ENCODE measurements around the gene SHOC2. TPM values are rescaled to one million over a fixed set of nuclear protein-coding genes. Genes with fewer than 3 reads are reported as not detected.

The SHOC2 gene
- polyA plus RNA-seq, 1 donor (not counting 4 experiments of a cell fraction or from before 2014, with no cell fraction given): 27.7 TPM

GRCh38 chr10:110936757-110937156 lies 17.4 kb downstream of the SHOC2 start:
- H3K4me1 ChIP-seq (ENCODE audit: control insufficient read depth, extremely low read depth, insufficient read depth, low read length): peaks cover 20% of the 10 kb centered on the region
- H3K4me3 ChIP-seq (ENCODE audit: control insufficient read depth in 2 of 3, extremely low read depth in 1 of 3, insufficient read depth in 2 of 3, low read depth in 1 of 3, low read length in 3 of 3): no peak overlapping the region
- no peaks in the 10 kb centered on the region for H3K27me3 ChIP-seq (ENCODE audit: control insufficient read depth, extremely low read depth, insufficient read depth, low read length)
- H3K27ac ChIP-seq (ENCODE audit: control insufficient read depth, insufficient read depth, low read length): no peak overlapping the region
- H3K9me3 ChIP-seq (ENCODE audit: control insufficient read depth, low read depth, low read length): no peaks in the 10 kb centered on the region
- H3K79me2 ChIP-seq (ENCODE audit: control insufficient read depth, insufficient read depth, low read length): peaks cover 81% of the 10 kb centered on the region
- H4K20me1 ChIP-seq (ENCODE audit: control insufficient read depth, extremely low read depth, insufficient read depth, low read length): peaks cover 6% of the 10 kb centered on the region
- no peak overlapping the region for H3K9ac ChIP-seq (ENCODE audit: control insufficient read depth, extremely low read depth, insufficient read depth, low read length)
- dilution Hi-C loops (cut with MboI; ENCODE audit: extremely low pct_ligation_motif_present, low sequenced_read_pairs): no loop called here
- TF ChIP-seq, protein P1, sequence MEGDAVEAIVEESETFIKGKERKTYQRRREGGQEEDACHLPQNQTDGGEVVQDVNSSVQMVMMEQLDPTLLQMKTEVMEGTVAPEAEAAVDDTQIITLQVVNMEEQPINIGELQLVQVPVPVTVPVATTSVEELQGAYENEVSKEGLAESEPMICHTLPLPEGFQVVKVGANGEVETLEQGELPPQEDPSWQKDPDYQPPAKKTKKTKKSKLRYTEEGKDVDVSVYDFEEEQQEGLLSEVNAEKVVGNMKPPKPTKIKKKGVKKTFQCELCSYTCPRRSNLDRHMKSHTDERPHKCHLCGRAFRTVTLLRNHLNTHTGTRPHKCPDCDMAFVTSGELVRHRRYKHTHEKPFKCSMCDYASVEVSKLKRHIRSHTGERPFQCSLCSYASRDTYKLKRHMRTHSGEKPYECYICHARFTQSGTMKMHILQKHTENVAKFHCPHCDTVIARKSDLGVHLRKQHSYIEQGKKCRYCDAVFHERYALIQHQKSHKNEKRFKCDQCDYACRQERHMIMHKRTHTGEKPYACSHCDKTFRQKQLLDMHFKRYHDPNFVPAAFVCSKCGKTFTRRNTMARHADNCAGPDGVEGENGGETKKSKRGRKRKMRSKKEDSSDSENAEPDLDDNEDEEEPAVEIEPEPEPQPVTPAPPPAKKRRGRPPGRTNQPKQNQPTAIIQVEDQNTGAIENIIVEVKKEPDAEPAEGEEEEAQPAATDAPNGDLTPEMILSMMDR (optimal IDR thresholded peaks at IDR 0.05 in 1 of 3, IDR thresholded peaks at IDR 0.05 in 1 of 3, conservative IDR thresholded peaks at IDR 0.05 in 1 of 3; ENCODE audit: extremely low read depth in 1 of 3, insufficient read depth in 2 of 3, low read length in 3 of 3): no peak
- TF ChIP-seq EZH2 (IDR thresholded peaks at IDR 0.05; ENCODE audit: low read length): no peak
- no peaks in the 10 kb centered on the region for H3K9me1 ChIP-seq (ENCODE audit: control insufficient read depth, extremely low read depth, insufficient read depth, low read length)
- peaks cover 0 to 2% of the 10 kb centered on the region in 2 experiments for H3K36me3 ChIP-seq (ENCODE audit: control insufficient read depth in 2 of 2, extremely low read depth in 1 of 2, insufficient read depth in 2 of 2, low read length in 2 of 2)
- H2AFZ ChIP-seq (ENCODE audit: control insufficient read depth, low read length): no peak overlapping the region
- no peak overlapping the region for H3K4me2 ChIP-seq (ENCODE audit: control insufficient read depth, extremely low read depth, insufficient read depth, low read depth, low read length)
- DNase-seq (ENCODE audit: low read depth, low spot score) (no peak), FAIRE-seq (no peak)

- H3K79me2 ChIP-seq (ENCODE audit: control insufficient read depth, insufficient read depth, low read length): peaks cover 83% of the 10 kb centered on the region
- H3K27ac ChIP-seq (ENCODE audit: control insufficient read depth, insufficient read depth, low read length): no peak overlapping the region
- no peaks in the 10 kb centered on the region for H4K20me1 ChIP-seq (ENCODE audit: control insufficient read depth, extremely low read depth, insufficient read depth, low read length)
- H3K4me1 ChIP-seq (ENCODE audit: control insufficient read depth, extremely low read depth, insufficient read depth, low read length): no peaks in the 10 kb centered on the region
- DNase-seq (ENCODE audit: low read depth, low spot score) (no peak), FAIRE-seq (no peak)
- H3K27me3 ChIP-seq (ENCODE audit: control insufficient read depth, extremely low read depth, insufficient read depth, low read length): no peaks in the 10 kb centered on the region
- peaks cover 3 to 4% of the 10 kb centered on the region in 2 experiments for H3K36me3 ChIP-seq (ENCODE audit: control insufficient read depth in 2 of 2, extremely low read depth in 1 of 2, insufficient read depth in 2 of 2, low read length in 2 of 2)
- no peak overlapping the region for H3K4me2 ChIP-seq (ENCODE audit: control insufficient read depth, extremely low read depth, insufficient read depth, low read depth, low read length)
- H2AFZ ChIP-seq (ENCODE audit: control insufficient read depth, low read length): no peak overlapping the region
- dilution Hi-C loops (cut with MboI; ENCODE audit: extremely low pct_ligation_motif_present, low sequenced_read_pairs): no loop called here
- H3K9me1 ChIP-seq (ENCODE audit: control insufficient read depth, extremely low read depth, insufficient read depth, low read length): no peaks in the 10 kb centered on the region
- H3K9me3 ChIP-seq (ENCODE audit: control insufficient read depth, low read depth, low read length): no peaks in the 10 kb centered on the region
- no peak for TF ChIP-seq EZH2 (IDR thresholded peaks at IDR 0.05; ENCODE audit: low read length)
- TF ChIP-seq, protein P1 (optimal IDR thresholded peaks at IDR 0.05 in 1 of 3, IDR thresholded peaks at IDR 0.05 in 1 of 3, conservative IDR thresholded peaks at IDR 0.05 in 1 of 3; ENCODE audit: extremely low read depth in 1 of 3, insufficient read depth in 2 of 3, low read length in 3 of 3): no peak
- no peak overlapping the region for H3K9ac ChIP-seq (ENCODE audit: control insufficient read depth, extremely low read depth, insufficient read depth, low read length)
- H3K4me3 ChIP-seq (ENCODE audit: control insufficient read depth in 2 of 3, extremely low read depth in 1 of 3, insufficient read depth in 2 of 3, low read depth in 1 of 3, low read length in 3 of 3): no peak overlapping the region
These were observed 20.0 kb downstream of the SHOC2 start for GRCh38 chr10:110939419-110939818.
